Uterus (tissue), 4 donors: ENCODE measurements around the gene KRT33A. TPM values are rescaled to one million over a fixed set of nuclear protein-coding genes. Genes with fewer than 3 reads are reported as not detected.
"Not testable (repeated sequence)": the region's sequence is repeated elsewhere in the genome, so short reads cannot be mapped to it uniquely, and the experiment has no call there.

Experiments used
- DNase-seq, 2 donors: peaks; one replicate each; pipeline ENCODE4 v3.0.0-alpha.2; 2019 to 2020
- H3K27ac ChIP-seq, 2 donors: fragments of 200-600 bp; sonication (generic); 1 replicate in 1 of 2; 2 replicates in 1 of 2; pipeline ENCODE4 v1.5.1; 2016 to 2018
- H3K27me3 ChIP-seq, 2 donors: fragments of 200-600 bp; sonication (generic); one replicate each; pipeline ENCODE4 v1.5.1; 2018 to 2019; ENCODE audit warnings: control low read depth in 1 of 2
- H3K36me3 ChIP-seq, 2 donors: fragments of 200-600 bp; sonication (generic); one replicate each; pipeline ENCODE4 v1.5.1; 2019; ENCODE audit warnings: control low read depth in 1 of 2
- H3K4me1 ChIP-seq, 2 donors: fragments of 200-600 bp; sonication (generic); one replicate each; pipeline ENCODE4 v1.5.1; 2018 to 2019; ENCODE audit warnings: control low read depth in 1 of 2
- H3K4me3 ChIP-seq, 2 donors: fragments of 200-600 bp; sonication (generic); 1 replicate in 1 of 2; 2 replicates in 1 of 2; pipeline ENCODE4 v1.5.1; 2018 to 2019; ENCODE audit warnings: mild to moderate bottlenecking in 1 of 2
- H3K9me3 ChIP-seq, 2 donors: fragments of 200-600 bp; sonication (generic); one replicate each; pipeline ENCODE4 v1.5.1; 2019; ENCODE audit warnings: control low read depth in 1 of 2
- CTCF ChIP-seq, 4 experiments: fragments of 200-600 bp in 2 of 4; fragments of 450-650 bp in 2 of 4; sonication (generic) in 2 of 4; IDR thresholded peaks; one replicate each; pipeline ENCODE4 v1.5.1; 2016 to 2019; ENCODE audit warnings: antibody characterized with exemption in 4 of 4, mild to moderate bottlenecking in 2 of 4, moderate library complexity in 1 of 4
- POLR2A ChIP-seq, 2 donors: fragments of 450-650 bp; IDR thresholded peaks; one replicate each; pipeline ENCODE4 v1.6.1; 2016; ENCODE audit warnings: antibody characterized with exemption in 2 of 2, mild to moderate bottlenecking in 1 of 2, moderate library complexity in 1 of 2
- intact Hi-C: fragments of 100-400 bp; cut with DNase I; formaldehyde crosslinking; loops from one replicate; pipeline ENCODE4 v1.15.1; 2023; ENCODE audit warnings: low total_unique reads
- total RNA-seq, 4 donors: library from RNA; depleted of rRNA in 3 of 4; stranded (reverse); fragments of >200 nt in 3 of 4; gene quantifications; one replicate each; pipeline versions ENCODE4 v1.1.0 to v1.2.4, GENCODE V29; 2014 to 2023
- donor health status: DM: yes; HTN: yes; CAD: no.

Gene KRT33A
- total RNA-seq: not detected

GRCh38 chr17:41350381-41350878 lies at the start of gene KRT33A:
Gene KRT33A (minus strand): TSS chr17:41350828. CDS start chr17:41350767, 61 bp downstream.
- H3K27ac ChIP-seq, intact Hi-C loops, H3K27me3 ChIP-seq, H3K4me3 ChIP-seq, H3K9me3 ChIP-seq, DNase-seq, H3K4me1 ChIP-seq, H3K36me3 ChIP-seq: not testable (repeated sequence)

GRCh38 chr17:41396996-41397660 lies 46.5 kb upstream of the KRT33A start, which contains the start of gene KRT31:
Gene KRT31 (minus strand): TSS chr17:41397608. CDS start chr17:41397539, 69 bp downstream.
- intact Hi-C loops: no loop called here
- Histone ChIP-seq H3K36me3 (no peaks in the 10 kb centered on the region), H3K9me3 (no peaks in the 10 kb centered on the region), H3K27ac (no peak within 1 kb of the TSS), H3K4me1 (no peaks in the 10 kb centered on the region), H3K4me3 (no peak within 1 kb of the TSS), H3K27me3 (no peaks in the 10 kb centered on the region)
- TF ChIP-seq CTCF (IDR thresholded peaks at IDR 0.05): no peak
- no peak for TF ChIP-seq POLR2A (IDR thresholded peaks at IDR 0.05)
- no peak for DNase-seq

GRCh38 chr17:41396340-41396739 lies 45.7 kb upstream of the KRT33A start:
- Histone ChIP-seq H3K4me1 (no peaks in the 10 kb centered on the region), H3K9me3 (no peaks in the 10 kb centered on the region), H3K36me3 (no peaks in the 10 kb centered on the region), H3K4me3 (no peak overlapping the region), H3K27me3 (no peaks in the 10 kb centered on the region), H3K27ac (no peak overlapping the region)
- DNase-seq: no peak
- TF ChIP-seq CTCF (IDR thresholded peaks at IDR 0.05) (no peak), POLR2A (IDR thresholded peaks at IDR 0.05) (no peak)
- intact Hi-C loops: no loop called here

GRCh38 chr17:41395611-41396010 lies 45.0 kb upstream of the KRT33A start:
- no peak overlapping the region for H3K4me3 ChIP-seq
- TF ChIP-seq POLR2A (IDR thresholded peaks at IDR 0.05) (no peak), CTCF (IDR thresholded peaks at IDR 0.05) (no peak)
- H3K27ac ChIP-seq: no peak overlapping the region
- intact Hi-C loops: no loop called here
- no peaks in the 10 kb centered on the region for H3K36me3 ChIP-seq
- H3K9me3 ChIP-seq: no peaks in the 10 kb centered on the region
- H3K27me3 ChIP-seq: no peaks in the 10 kb centered on the region
- no peak for DNase-seq
- H3K4me1 ChIP-seq: no peaks in the 10 kb centered on the region

GRCh38 chr17:41395044-41395443 lies 44.4 kb upstream of the KRT33A start:
- H3K36me3 ChIP-seq, intact Hi-C loops, H3K27me3 ChIP-seq, DNase-seq, H3K9me3 ChIP-seq, H3K4me1 ChIP-seq, H3K4me3 ChIP-seq, H3K27ac ChIP-seq: not testable (repeated sequence)

- Histone ChIP-seq H3K27ac (no peak overlapping the region), H3K27me3 (no peaks in the 10 kb centered on the region), H3K36me3 (no peaks in the 10 kb centered on the region), H3K4me3 (no peak overlapping the region), H3K9me3 (no peaks in the 10 kb centered on the region), H3K4me1 (no peaks in the 10 kb centered on the region)
- TF ChIP-seq POLR2A (IDR thresholded peaks at IDR 0.05) (no peak), CTCF (IDR thresholded peaks at IDR 0.05) (no peak)
- DNase-seq: no peak
- intact Hi-C loops: no loop called here
Measured at GRCh38 chr17:41394254-41394996, 43.8 kb upstream of the KRT33A start.
